Stimulated activated CD4-positive, alpha-beta T cell treated with anti-CD3 and anti-CD28 coated beads, Interleukin-2, amount 100 ng/mL, for 4 hours (primary cell): ENCODE measurements around the gene CPNE7.

Source experiments
- DNase-seq: peaks from one replicate; pipeline ENCODE4 v3.0.0-alpha.2; 2020; ENCODE audit warnings: low read depth

CPNE7 gene

GRCh38 chr16:89605186-89605970 lies 29.8 kb downstream of the CPNE7 start:
- DNase-seq, result no peak

- DNase-seq, result no peak
Observed at GRCh38 chr16:89606006-89606405, 30.4 kb downstream of the CPNE7 start.

GRCh38 chr16:89607453-89607852 lies 31.9 kb downstream of the CPNE7 start:
- no peak for DNase-seq

- no peak for DNase-seq
Observed at GRCh38 chr16:89607937-89608740, 32.6 kb downstream of the CPNE7 start.

- no peak for DNase-seq
Observed at GRCh38 chr16:89610108-89610453, 34.5 kb downstream of the CPNE7 start.

- DNase-seq, result no peak
Observed at GRCh38 chr16:89612415-89613166, 37.0 kb downstream of the CPNE7 start.

- no peak for DNase-seq
Observed at GRCh38 chr16:89613231-89613953, 37.8 kb downstream of the CPNE7 start, which contains the start of gene DPEP1. TSS of gene DPEP1 (plus strand) at chr16:89613642. CDS start at chr16:89630411, 16,769 bp downstream.

- DNase-seq, result no peak
Observed at GRCh38 chr16:89613954-89614459, 38.4 kb downstream of the CPNE7 start.

GRCh38 chr16:89615176-89615575 lies 39.6 kb downstream of the CPNE7 start:
- DNase-seq, result no peak

- no peak for DNase-seq
Observed at GRCh38 chr16:89615596-89616090, 40.1 kb downstream of the CPNE7 start.

- DNase-seq, result no peak
Observed at GRCh38 chr16:89616623-89617022, 41.1 kb downstream of the CPNE7 start.

- no peak for DNase-seq
Observed at GRCh38 chr16:89617036-89617435, 41.5 kb downstream of the CPNE7 start.

GRCh38 chr16:89618109-89618998 lies 42.8 kb downstream of the CPNE7 start:
- DNase-seq, result no peak

- DNase-seq, result no peak
Observed at GRCh38 chr16:89619840-89620239, 44.3 kb downstream of the CPNE7 start.

GRCh38 chr16:89620406-89620841 lies 44.9 kb downstream of the CPNE7 start:
- no peak for DNase-seq

GRCh38 chr16:89621136-89621697 lies 45.7 kb downstream of the CPNE7 start:
- DNase-seq, result no peak

GRCh38 chr16:89621698-89622409 lies 46.3 kb downstream of the CPNE7 start:
- DNase-seq, result no peak

- no peak for DNase-seq
Observed at GRCh38 chr16:89623511-89624261, 48.1 kb downstream of the CPNE7 start.
